SK-N-SH (cell line): ENCODE measurements around the gene GON7. TPM values are rescaled to one million over a fixed set of nuclear protein-coding genes. Genes with fewer than 3 reads are reported as not detected.

Experiments
- CTCF ChIA-PET: fragments of 300-600, 350-600 bp; formaldehyde crosslinking; extraction: SDS; loops from one replicate; lab custom pipeline; 2021; lab: Yijun Ruan, JAX
- POLR2A ChIA-PET: fragments of 350-600 bp; sonication (Branson Sonifier 250); formaldehyde crosslinking; extraction: SDS; loops from one replicate; lab custom pipeline; 2020; ENCODE audit warnings: antibody characterized with exemption, inconsistent platforms; lab: Yijun Ruan, JAX
- DNase-seq: peaks from one replicate; pipeline ENCODE4 v3.0.0; 2012
- H2AFZ ChIP-seq: fragments of 200-600 bp; sonication (generic); 2 replicates; pipeline ENCODE4 v1.8.1; 2016; ENCODE audit warnings: antibody characterized with exemption, mild to moderate bottlenecking, low read depth
- H3F3A ChIP-seq: fragments of 200-600 bp; sonication (generic); replicated peaks from 2 replicates; pipeline ENCODE3; 2016; ENCODE audit warnings: antibody characterized with exemption, mild to moderate bottlenecking; ENCODE audit not compliant: insufficient read depth
- H3K27ac ChIP-seq, 2 experiments: fragments of 200-500 bp in 1 of 2; fragments of 200-600 bp in 1 of 2; sonication (Bioruptor generic) in 1 of 2; sonication (generic), shearing (Covaris generic) in 1 of 2; 2 replicates each; pipeline versions ENCODE4 v1.5.1 to v1.6.1; 2014 to 2016; ENCODE audit warnings: low read depth in 2 of 2, inconsistent platforms in 1 of 2, low read length in 1 of 2, mild to moderate bottlenecking in 1 of 2, mixed read lengths in 1 of 2
- H3K27me3 ChIP-seq: fragments of 200-600 bp; sonication (generic), shearing (Covaris generic); 2 replicates; pipeline ENCODE4 v1.6.1; 2016; ENCODE audit warnings: mixed run types; ENCODE audit not compliant: insufficient read depth
- H3K36me3 ChIP-seq, 2 experiments: fragments of 200-500 bp in 1 of 2; fragments of 200-600 bp in 1 of 2; sonication (Bioruptor generic) in 1 of 2; sonication (generic) in 1 of 2; replicated peaks in 1 of 2; 2 replicates each; pipeline versions ENCODE3 to v1.5.1; 2014 to 2016; ENCODE audit warnings: low read length in 1 of 2, mild to moderate bottlenecking in 1 of 2; ENCODE audit not compliant: insufficient read depth in 2 of 2, control insufficient read depth in 1 of 2
- H3K4me1 ChIP-seq, 2 experiments: fragments of 200-500 bp in 1 of 2; fragments of 200-600 bp in 1 of 2; sonication (Bioruptor generic) in 1 of 2; sonication (generic), shearing (Covaris generic) in 1 of 2; 2 replicates each; pipeline versions ENCODE4 v1.5.1 to v1.6.1; 2014 to 2016; ENCODE audit warnings: low read depth in 1 of 2, low read length in 1 of 2, mixed run types in 1 of 2; ENCODE audit not compliant: insufficient read depth in 2 of 2, control insufficient read depth in 1 of 2
- H3K4me2 ChIP-seq: fragments of 200-600 bp; sonication (generic), shearing (Covaris generic); 2 replicates; pipeline ENCODE4 v1.6.1; 2017; ENCODE audit warnings: mixed run types
- H3K4me3 ChIP-seq, 2 experiments: fragments of 200-500 bp in 1 of 2; fragments of 200-600 bp in 1 of 2; sonication (Bioruptor generic) in 1 of 2; sonication (generic), shearing (Covaris generic) in 1 of 2; 2 replicates each; pipeline versions ENCODE4 v1.5.1 to v1.8.1; 2014 to 2016; ENCODE audit warnings: low read depth in 2 of 2, inconsistent platforms in 1 of 2, low read length in 1 of 2, mild to moderate bottlenecking in 1 of 2, mixed read lengths in 1 of 2, moderate library complexity in 1 of 2
- H3K79me2 ChIP-seq: fragments of 200-600 bp; sonication (generic); 2 replicates; pipeline ENCODE4 v1.8.1; 2017; ENCODE audit warnings: mild to moderate bottlenecking; ENCODE audit not compliant: insufficient read depth
- H3K9ac ChIP-seq: fragments of 200-600 bp; sonication (generic); 2 replicates; pipeline ENCODE4 v1.6.1; 2017; ENCODE audit warnings: mixed run types
- H3K9me2 ChIP-seq: fragments of 200-600 bp; sonication (generic); 2 replicates; pipeline ENCODE4 v1.6.1; 2017; ENCODE audit warnings: mixed run types
- H3K9me3 ChIP-seq: fragments of 200-600 bp; sonication (generic); 2 replicates; pipeline ENCODE4 v1.6.1; 2017; ENCODE audit warnings: mixed run types, mild to moderate bottlenecking, moderate library complexity
- H4K20me1 ChIP-seq: fragments of 200-600 bp; sonication (generic); 2 replicates; pipeline ENCODE4 v1.6.1; 2017; ENCODE audit warnings: mild to moderate bottlenecking, mixed run types; ENCODE audit not compliant: insufficient read depth
- CHD2 ChIP-seq: fragments of 150-350 bp; IDR thresholded peaks from 2 replicates; pipeline ENCODE4 v1.6.1; 2018; ENCODE audit warnings: low read length; ENCODE audit not compliant: partially characterized antibody
- EP300 ChIP-seq, 2 experiments: IDR thresholded peaks; 2 replicates each; pipeline versions ENCODE4 v1.4.0 to v1.6.1; 2012; ENCODE audit warnings: borderline replicate concordance in 1 of 2, low read depth in 1 of 2, low read length in 1 of 2
- EZH2phosphoT487 ChIP-seq: fragments of 200-600 bp; sonication (generic); IDR thresholded peaks from 2 replicates; pipeline ENCODE4 v1.6.1; 2017; ENCODE audit warnings: low read depth, mixed run types, mild to moderate bottlenecking, antibody characterized with exemption, moderate library complexity, borderline replicate concordance
- FOSL2 ChIP-seq: IDR thresholded peaks from 2 replicates; pipeline ENCODE4 v1.4.0; 2012; ENCODE audit warnings: low read depth, mild to moderate bottlenecking, moderate library complexity, borderline replicate concordance
- GATA2 ChIP-seq: sonication (generic); formaldehyde crosslinking; IDR thresholded peaks from 2 replicates; pipeline ENCODE4 v1.5.0; 2020; ENCODE audit warnings: mild to moderate bottlenecking, missing genetic modification reagents
- JUND ChIP-seq: IDR thresholded peaks from 2 replicates; pipeline ENCODE4 v1.4.0; 2012
- MXI1 ChIP-seq: IDR thresholded peaks from 2 replicates; pipeline ENCODE4 v1.6.1; 2012; ENCODE audit warnings: mild to moderate bottlenecking, low read depth, low read length, improper control_type of control experiment
- NFIC ChIP-seq: IDR thresholded peaks from 2 replicates; pipeline ENCODE4 v1.4.0; 2012; ENCODE audit warnings: borderline replicate concordance
- NRF1 ChIP-seq: IDR thresholded peaks from 2 replicates; pipeline ENCODE4 v1.6.1; 2012; ENCODE audit warnings: low read depth, mild to moderate bottlenecking, low read length
- RAD21 ChIP-seq: IDR thresholded peaks from 2 replicates; pipeline ENCODE4 v1.6.1; 2012; ENCODE audit warnings: mild to moderate bottlenecking, low read length
- RCOR1 ChIP-seq: fragments of 150-350 bp; IDR thresholded peaks from 2 replicates; pipeline ENCODE4 v1.6.1; 2017; ENCODE audit warnings: antibody characterized with exemption, low read length
- RFX5 ChIP-seq: IDR thresholded peaks from 2 replicates; pipeline ENCODE4 v1.6.1; 2012; ENCODE audit warnings: mild to moderate bottlenecking, improper control_type of control experiment, low read length
- SIN3A ChIP-seq: IDR thresholded peaks from 2 replicates; pipeline ENCODE4 v1.6.1; 2012; ENCODE audit warnings: low read depth, mild to moderate bottlenecking, low read length, moderate library complexity, borderline replicate concordance
- SMC3 ChIP-seq: IDR thresholded peaks from 2 replicates; pipeline ENCODE4 v1.6.1; 2012; ENCODE audit warnings: low read depth, low read length, improper control_type of control experiment
- YY1 ChIP-seq: IDR thresholded peaks from 2 replicates; pipeline ENCODE4 v1.4.0; 2012; ENCODE audit warnings: low read depth, mild to moderate bottlenecking
- WGBS: methylation state at CpG from one replicate; pipeline ENCODE4 v1.1.6; 2017; ENCODE audit warnings: low lambda C conversion rate; 5-methylcytosine and 5-hydroxymethylcytosine counted together
- polyA plus RNA-seq, 3 experiments: library from polyadenylated mRNA; depleted of rRNA; stranded (reverse); fragments of >200 nt; gene quantifications; 2 replicates each; pipeline ENCODE4 v1.2.3, GENCODE V29; 2012
- TF ChIP-seq, protein P1 (sequence below): IDR thresholded peaks from 2 replicates; pipeline ENCODE4 v1.4.0; 2012; ENCODE audit warnings: low read depth
- TF ChIP-seq, protein P2 (sequence below): fragments of 150-350 bp; IDR thresholded peaks from 2 replicates; pipeline ENCODE4 v1.6.1; 2016; ENCODE audit warnings: mild to moderate bottlenecking, low read depth, low read length
- TF ChIP-seq, protein P3 (sequence below): fragments of 150-350 bp; IDR thresholded peaks from 2 replicates; pipeline ENCODE4 v1.6.1; 2017; ENCODE audit warnings: antibody characterized with exemption, low read length, low read depth, borderline replicate concordance

Gene GON7
- polyA plus RNA-seq, 1 of the 3 experiments (the other 2 are of a cell fraction), result 14.8 TPM

DNA sequence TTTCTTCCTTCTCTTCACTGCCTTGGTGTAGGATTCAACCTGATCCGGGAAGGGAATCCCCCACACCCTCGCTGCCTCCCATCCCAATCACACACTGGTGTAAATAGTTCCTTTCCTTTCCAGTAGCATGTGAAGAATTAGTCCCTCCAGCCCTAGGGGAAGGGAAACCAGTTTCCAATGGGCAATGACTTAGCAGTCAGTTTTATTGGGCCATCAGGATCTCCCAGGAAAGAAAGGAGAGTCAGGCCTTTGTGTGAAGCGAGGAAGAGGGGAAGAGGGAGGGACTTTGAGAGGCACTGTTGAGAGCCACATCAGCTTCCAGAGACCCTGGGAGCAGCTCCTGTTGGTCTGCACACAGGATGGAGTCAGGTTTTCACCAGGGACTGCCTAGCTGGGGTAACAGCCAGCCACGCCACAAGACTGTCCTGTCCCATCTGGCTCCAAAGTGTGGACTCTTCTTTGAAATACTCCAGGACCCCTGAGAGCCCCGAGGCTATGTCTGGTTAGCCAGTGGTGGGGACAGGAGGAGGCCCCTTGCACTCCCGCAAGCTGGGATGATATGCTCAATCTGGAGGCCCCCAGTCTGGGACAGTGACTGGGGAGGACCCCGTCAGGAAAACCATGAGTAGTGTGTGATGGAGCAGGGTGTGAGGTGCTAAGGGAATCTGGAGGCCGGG is 50.0 kb downstream of the GON7 start:
- Histone ChIP-seq H3K27me3 (no peaks in the 10 kb centered on the region), H3F3A (no peaks in the 10 kb centered on the region), H3K36me3 (no peaks in the 10 kb centered on the region), H4K20me1 (no peaks in the 10 kb centered on the region), H3K9me2 (no peaks in the 10 kb centered on the region), H3K9ac (no peak overlapping the region), H3K4me2 (no peak overlapping the region), H3K4me3 (no peak overlapping the region), H3K79me2 (no peaks in the 10 kb centered on the region), H3K9me3 (no peaks in the 10 kb centered on the region), H3K27ac (no peak overlapping the region), H2AFZ (no peak overlapping the region), H3K4me1 (peaks cover 0 to 10% of the 10 kb centered on the region in 2 experiments; a peak in 1 of 4 replicates)
- no peak for TF ChIP-seq FOSL2
- TF ChIP-seq, protein P1, sequence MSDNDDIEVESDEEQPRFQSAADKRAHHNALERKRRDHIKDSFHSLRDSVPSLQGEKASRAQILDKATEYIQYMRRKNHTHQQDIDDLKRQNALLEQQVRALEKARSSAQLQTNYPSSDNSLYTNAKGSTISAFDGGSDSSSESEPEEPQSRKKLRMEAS, result no peak
- no peak for TF ChIP-seq EZH2phosphoT487
- TF ChIP-seq NRF1, result no peak
- TF ChIP-seq, protein P2, sequence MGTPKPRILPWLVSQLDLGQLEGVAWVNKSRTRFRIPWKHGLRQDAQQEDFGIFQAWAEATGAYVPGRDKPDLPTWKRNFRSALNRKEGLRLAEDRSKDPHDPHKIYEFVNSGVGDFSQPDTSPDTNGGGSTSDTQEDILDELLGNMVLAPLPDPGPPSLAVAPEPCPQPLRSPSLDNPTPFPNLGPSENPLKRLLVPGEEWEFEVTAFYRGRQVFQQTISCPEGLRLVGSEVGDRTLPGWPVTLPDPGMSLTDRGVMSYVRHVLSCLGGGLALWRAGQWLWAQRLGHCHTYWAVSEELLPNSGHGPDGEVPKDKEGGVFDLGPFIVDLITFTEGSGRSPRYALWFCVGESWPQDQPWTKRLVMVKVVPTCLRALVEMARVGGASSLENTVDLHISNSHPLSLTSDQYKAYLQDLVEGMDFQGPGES, result no peak
- no peak for TF ChIP-seq EP300 (IDR thresholded peaks at IDR 0.05; ENCODE audit: borderline replicate concordance in 1 of 2, low read depth in 1 of 2, low read length in 1 of 2)
- no peak for TF ChIP-seq NFIC
- no peak for TF ChIP-seq RCOR1
- TF ChIP-seq JUND, result no peak
- TF ChIP-seq SIN3A, result no peak
- ChIA-PET POLR2A (no interaction called here), CTCF (interaction anchor here (0.8 kb wide), 1 partner anchor 21 kb away, joined by 3 read pairs; no protein-coding TSS in a partner anchor)
- WGBS, result 60% methylated on average over 7 of the region's 8 CpGs
- no peak for DNase-seq

DNA sequence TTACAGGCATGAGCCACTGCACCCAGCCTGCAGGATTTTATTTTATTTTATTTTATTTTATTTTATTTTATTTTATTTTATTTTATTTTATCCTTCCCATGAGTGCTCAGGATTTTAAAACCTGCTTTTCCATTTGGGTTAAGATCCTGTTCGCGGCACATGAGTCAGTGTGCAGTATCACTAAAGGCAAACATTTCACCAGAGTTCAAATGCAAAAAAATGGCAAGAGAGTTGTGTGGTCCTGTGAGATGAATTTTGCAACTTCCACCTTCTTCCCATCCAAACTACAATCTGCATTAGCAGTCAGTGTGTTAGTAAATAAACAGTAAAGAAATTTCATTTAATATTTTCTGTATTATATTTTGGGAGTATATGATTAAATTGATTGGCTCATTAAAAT is 51.2 kb downstream of the GON7 start:
- Histone ChIP-seq H3K9me2 (no peaks in the 10 kb centered on the region), H3K79me2 (no peaks in the 10 kb centered on the region), H3K4me3 (no peak overlapping the region), H3K4me1 (peaks cover 0 to 6% of the 10 kb centered on the region in 2 experiments; a peak in 1 of 4 replicates), H3K9ac (no peak overlapping the region), H4K20me1 (no peaks in the 10 kb centered on the region), H3K4me2 (no peak overlapping the region), H3K27ac (no peak overlapping the region), H3F3A (no peaks in the 10 kb centered on the region), H3K9me3 (no peaks in the 10 kb centered on the region), H3K36me3 (no peaks in the 10 kb centered on the region), H2AFZ (no peak overlapping the region), H3K27me3 (no peaks in the 10 kb centered on the region)
- ChIA-PET POLR2A (no interaction called here), CTCF (interaction anchor here (1.5 kb wide), 1 partner anchor 16 kb away, joined by 5 read pairs; no protein-coding TSS in a partner anchor)
- no peak for DNase-seq
- 93% methylated on average over 2 of the region's 2 CpGs for WGBS
- no peak for TF ChIP-seq RFX5
- TF ChIP-seq GATA2 (CRISPR knock-in tag), result no peak
- TF ChIP-seq NRF1, result no peak
- TF ChIP-seq, protein P2, result no peak
- no peak for TF ChIP-seq YY1
- no peak for TF ChIP-seq NFIC
- no peak for TF ChIP-seq MXI1
- TF ChIP-seq SMC3, result no peak
- TF ChIP-seq CHD2, result no peak
- TF ChIP-seq, protein P3, sequence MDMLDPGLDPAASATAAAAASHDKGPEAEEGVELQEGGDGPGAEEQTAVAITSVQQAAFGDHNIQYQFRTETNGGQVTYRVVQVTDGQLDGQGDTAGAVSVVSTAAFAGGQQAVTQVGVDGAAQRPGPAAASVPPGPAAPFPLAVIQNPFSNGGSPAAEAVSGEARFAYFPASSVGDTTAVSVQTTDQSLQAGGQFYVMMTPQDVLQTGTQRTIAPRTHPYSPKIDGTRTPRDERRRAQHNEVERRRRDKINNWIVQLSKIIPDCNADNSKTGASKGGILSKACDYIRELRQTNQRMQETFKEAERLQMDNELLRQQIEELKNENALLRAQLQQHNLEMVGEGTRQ, result no peak
- TF ChIP-seq, protein P1, result no peak
- no peak for TF ChIP-seq SIN3A
- no peak for TF ChIP-seq RAD21
